PC-3 (cell line): ENCODE data around the gene PROX1. TPM values are rescaled to one million over a fixed set of nuclear protein-coding genes. Genes with fewer than 3 reads are reported as not detected.

Source experiments
- ATAC-seq: fragments of 200-7000 bp; cut with Tn5 transposase; 2 replicates; pipeline ENCODE4 v1.9.1; 2020; ENCODE audit warnings: mild to moderate bottlenecking, moderate library complexity
- BruUV-seq: library from RNA; stranded (reverse); fragments of 400-500 nt; replicated peaks from 2 replicates; lab custom pipeline; 2021; lab: Mats Ljungman, UMichigan
- CTCF ChIA-PET: fragments of 300-600 bp; sonication (Branson Sonifier 250); formaldehyde crosslinking; loops from one replicate; lab custom pipeline; 2022; ENCODE audit warnings: antibody characterized with exemption; lab: Charles Lee
- POLR2A ChIA-PET: fragments of 300-600 bp; sonication (Branson Sonifier 250); formaldehyde crosslinking; loops from one replicate; lab custom pipeline; 2022; ENCODE audit warnings: antibody characterized with exemption; ENCODE audit not compliant: unreplicated experiment; lab: Charles Lee
- DNase-seq: peaks from one replicate; pipeline ENCODE4 v3.0.0-alpha.2; 2015
- H2AFZ ChIP-seq: fragments of 300-600 bp; sonication (generic); 2 replicates; pipeline ENCODE4 v1.6.0; 2016; ENCODE audit warnings: antibody characterized with exemption, low read length
- H3F3A ChIP-seq: fragments of 300-600 bp; sonication (generic); one replicate; pipeline ENCODE4 v1.6.0; 2017; ENCODE audit warnings: antibody characterized with exemption, low read length, control low read depth, mild to moderate bottlenecking; ENCODE audit not compliant: unreplicated experiment
- H3K27ac ChIP-seq: fragments of 300-600 bp; sonication (generic); 2 replicates; pipeline ENCODE4 v1.5.1; 2016; ENCODE audit warnings: mild to moderate bottlenecking, low read length
- H3K27me3 ChIP-seq: fragments of 300-600 bp; sonication (generic); 2 replicates; pipeline ENCODE4 v1.6.1; 2016; ENCODE audit warnings: low read length, mixed read lengths
- H3K36me3 ChIP-seq: fragments of 300-600 bp; sonication (generic); 2 replicates; pipeline ENCODE4 v1.6.1; 2016; ENCODE audit warnings: low read depth, mixed run types, low read length, mixed read lengths
- H3K4me1 ChIP-seq: fragments of 300-600 bp; sonication (generic); 2 replicates; pipeline ENCODE4 v1.5.1; 2016; ENCODE audit warnings: low read length; ENCODE audit not compliant: insufficient read depth
- H3K4me2 ChIP-seq: fragments of 300-600 bp; sonication (generic); 2 replicates; pipeline ENCODE4 v1.6.0; 2016; ENCODE audit warnings: low read length
- H3K4me3 ChIP-seq: fragments of 300-600 bp; sonication (generic); 2 replicates; pipeline ENCODE4 v1.5.1; 2016; ENCODE audit warnings: mild to moderate bottlenecking, low read length, mixed read lengths
- H3K79me2 ChIP-seq: fragments of 300-600 bp; sonication (generic); 2 replicates; pipeline ENCODE4 v1.6.1; 2017; ENCODE audit warnings: low read length, mixed read lengths
- H3K9ac ChIP-seq: fragments of 300-600 bp; sonication (generic); 2 replicates; pipeline ENCODE4 v1.6.0; 2016; ENCODE audit warnings: mild to moderate bottlenecking, low read length
- H3K9me2 ChIP-seq: fragments of 300-600 bp; sonication (generic); replicated peaks from 2 replicates; pipeline ENCODE4 v1.6.1; 2016; ENCODE audit warnings: mixed run types, low read length, mixed read lengths
- H3K9me3 ChIP-seq: fragments of 300-600 bp; sonication (generic); 2 replicates; pipeline ENCODE4 v1.6.1; 2016; ENCODE audit warnings: low read length, mixed read lengths
- H4K20me1 ChIP-seq: fragments of 300-600 bp; sonication (generic); 2 replicates; pipeline ENCODE4 v1.6.1; 2016; ENCODE audit warnings: low read length, mixed read lengths
- CTCF ChIP-seq: fragments of 300-600 bp; sonication (generic); conservative IDR thresholded peaks from 2 replicates; pipeline ENCODE4 v1.5.1; 2017; ENCODE audit warnings: antibody characterized with exemption, low read depth, mild to moderate bottlenecking, low read length
- EZH2 ChIP-seq: fragments of 300-600 bp; sonication (generic); IDR thresholded peaks from one replicate; pipeline ENCODE4 v1.6.1; 2017; ENCODE audit warnings: antibody characterized with exemption, mild to moderate bottlenecking, low read length; ENCODE audit not compliant: unreplicated experiment
- EZH2phosphoT487 ChIP-seq: fragments of 300-600 bp; sonication (generic); IDR thresholded peaks from 2 replicates; pipeline ENCODE4 v1.6.1; 2018; ENCODE audit warnings: mild to moderate bottlenecking, antibody characterized with exemption, low read length, borderline replicate concordance
- intact Hi-C: fragments of 100-400 bp; cut with micrococcal nuclease; formaldehyde crosslinking; loops from 2 replicates; pipeline ENCODE4 v1.9.0; 2023
- total RNA-seq: library from RNA; depleted of rRNA; stranded (reverse); fragments of >200 nt; gene quantifications from 2 replicates; pipeline ENCODE4 v1.2.3, GENCODE V29; 2014

The PROX1 gene
- total RNA-seq, 1 experiment from 2014 or later: not detected

DNA sequence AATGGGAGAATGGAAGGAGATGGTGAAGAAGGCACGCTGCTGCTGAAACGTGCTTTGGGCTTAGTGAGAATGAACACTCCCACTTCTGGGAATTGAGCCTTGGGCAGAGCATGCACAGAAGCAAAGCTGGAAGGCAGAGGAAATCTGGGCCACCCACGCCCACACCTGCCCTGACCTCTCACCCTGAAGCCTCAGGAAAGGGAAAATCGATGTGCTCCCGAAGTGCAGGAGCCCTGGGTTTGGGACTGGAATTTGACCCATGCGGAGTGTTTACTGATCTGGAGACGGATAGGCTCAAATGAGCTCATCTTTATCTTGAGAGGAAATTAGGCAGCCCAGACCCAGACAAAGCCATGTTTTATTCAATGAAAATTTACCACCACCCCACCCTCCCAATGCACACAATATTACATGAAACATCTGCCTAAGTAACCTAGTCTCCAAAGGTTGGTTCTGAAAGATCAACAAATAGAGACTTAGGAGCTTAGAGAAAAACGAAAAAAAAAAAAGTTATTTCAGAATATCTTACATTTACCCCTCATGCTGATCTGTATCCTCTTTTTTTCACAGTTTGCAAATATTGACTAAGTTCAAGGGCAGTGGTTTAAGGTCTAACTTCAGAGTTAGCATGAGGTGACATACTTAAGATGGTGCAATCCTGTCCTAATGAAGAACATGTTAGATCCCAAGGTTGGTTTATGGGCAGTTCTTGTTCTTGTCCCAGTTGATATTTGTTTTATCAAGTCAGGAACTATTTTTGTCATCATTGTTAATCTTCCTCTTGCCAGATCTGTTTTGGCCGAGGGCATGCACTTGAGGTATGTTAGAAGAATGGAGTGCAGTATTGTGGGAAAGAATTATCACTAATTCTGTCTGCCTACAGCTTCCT lies 63.0 kb downstream of the PROX1 start:
- ChIA-PET POLR2A (no interaction called here), CTCF (no interaction called here)
- intact Hi-C loops: no loop called here
- Histone ChIP-seq H3K79me2 (no peaks in the 10 kb centered on the region), H3K4me2 (no peak overlapping the region), H3K27me3 (peaks cover 36% of the 10 kb centered on the region), H4K20me1 (no peaks in the 10 kb centered on the region), H3K9me2 (no peaks in the 10 kb centered on the region), H3K27ac (no peak overlapping the region), H2AFZ (no peak overlapping the region), H3K4me1 (no peaks in the 10 kb centered on the region), H3K9ac (no peak overlapping the region), H3K9me3 (no peaks in the 10 kb centered on the region), H3K36me3 (no peaks in the 10 kb centered on the region), H3K4me3 (no peak overlapping the region), H3F3A (no peaks in the 10 kb centered on the region)
- BruUV-seq: no TSS peak
- ATAC-seq: no peak
- no peak for DNase-seq
- TF ChIP-seq EZH2phosphoT487 (no peak), EZH2 (no peak), CTCF (no peak)

GRCh38 chr1:214051786-214052185 lies 64.0 kb downstream of the PROX1 start:
- no peaks in the 10 kb centered on the region for H3F3A ChIP-seq
- intact Hi-C loops: no loop called here
- DNase-seq (no peak), ATAC-seq (no peak)
- no peak overlapping the region for H3K4me2 ChIP-seq
- no peak overlapping the region for H3K4me3 ChIP-seq
- no peaks in the 10 kb centered on the region for H3K4me1 ChIP-seq
- no peaks in the 10 kb centered on the region for H3K9me3 ChIP-seq
- ChIA-PET CTCF (no interaction called here), POLR2A (no interaction called here)
- H3K9ac ChIP-seq: no peak overlapping the region
- no peaks in the 10 kb centered on the region for H4K20me1 ChIP-seq
- H3K36me3 ChIP-seq: no peaks in the 10 kb centered on the region
- no peak for TF ChIP-seq EZH2phosphoT487
- TF ChIP-seq CTCF: no peak
- no peak for TF ChIP-seq EZH2
- H3K9me2 ChIP-seq: no peaks in the 10 kb centered on the region
- no peak overlapping the region for H3K27ac ChIP-seq
- H3K79me2 ChIP-seq: no peaks in the 10 kb centered on the region
- H3K27me3 ChIP-seq: peaks cover 36% of the 10 kb centered on the region
- no peak overlapping the region for H2AFZ ChIP-seq
- BruUV-seq: no TSS peak

DNA sequence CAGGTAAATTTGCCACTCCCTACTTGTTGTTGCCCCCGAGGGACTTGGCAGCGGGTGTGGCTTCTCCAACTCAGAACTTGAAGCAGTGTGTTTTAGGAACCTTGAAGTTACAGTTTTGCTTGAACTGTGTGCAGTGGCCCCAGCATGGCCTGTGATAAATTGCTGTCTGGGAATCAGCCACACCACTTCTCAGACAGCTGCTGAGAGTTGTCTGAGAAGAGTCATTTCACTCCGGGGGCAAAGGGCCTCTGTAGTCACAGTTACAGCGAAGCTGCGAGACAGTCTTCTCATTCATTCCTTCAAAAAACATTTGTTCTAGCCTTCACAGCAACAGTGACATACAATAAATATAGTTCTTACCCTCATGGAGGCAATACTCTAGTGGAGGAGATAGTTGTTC lies 70.3 kb downstream of the PROX1 start:
- Histone ChIP-seq H3K4me1 (no peaks in the 10 kb centered on the region), H3K4me3 (no peak overlapping the region), H3K27me3 (peaks cover 45% of the 10 kb centered on the region), H4K20me1 (no peaks in the 10 kb centered on the region), H3K9me3 (no peaks in the 10 kb centered on the region), H2AFZ (no peak overlapping the region), H3K9me2 (no peaks in the 10 kb centered on the region), H3F3A (no peaks in the 10 kb centered on the region), H3K4me2 (no peak overlapping the region), H3K36me3 (no peaks in the 10 kb centered on the region), H3K9ac (no peak overlapping the region), H3K79me2 (no peaks in the 10 kb centered on the region), H3K27ac (no peak overlapping the region)
- DNase-seq (no peak), ATAC-seq (no peak)
- intact Hi-C loops: no loop called here
- POLR2A ChIA-PET: no interaction called here
- TF ChIP-seq EZH2 (no peak), EZH2phosphoT487 (no peak), CTCF (no peak)
- no TSS peak for BruUV-seq
- CTCF ChIA-PET: no interaction called here
